Dermis microvascular lymphatic vessel endothelial cell (primary cell): ENCODE measurements around the gene HAL. TPM values are rescaled to one million over a fixed set of nuclear protein-coding genes. Genes with fewer than 3 reads are reported as not detected.

Source experiments
- DNase-seq, 2 donors: peaks; one replicate each; pipeline versions ENCODE4 v3.0.0 to v3.0.0-alpha.2; 2010; ENCODE audit warnings: low read depth in 2 of 2
- total RNA-seq: library from RNA; depleted of rRNA; stranded (reverse); fragments of >200 nt; gene quantifications from 2 replicates; pipeline ENCODE4 v1.2.1, GENCODE V29; 2014

Gene HAL
- total RNA-seq, 1 donor from 2014 or later = 0.13 TPM

DNA sequence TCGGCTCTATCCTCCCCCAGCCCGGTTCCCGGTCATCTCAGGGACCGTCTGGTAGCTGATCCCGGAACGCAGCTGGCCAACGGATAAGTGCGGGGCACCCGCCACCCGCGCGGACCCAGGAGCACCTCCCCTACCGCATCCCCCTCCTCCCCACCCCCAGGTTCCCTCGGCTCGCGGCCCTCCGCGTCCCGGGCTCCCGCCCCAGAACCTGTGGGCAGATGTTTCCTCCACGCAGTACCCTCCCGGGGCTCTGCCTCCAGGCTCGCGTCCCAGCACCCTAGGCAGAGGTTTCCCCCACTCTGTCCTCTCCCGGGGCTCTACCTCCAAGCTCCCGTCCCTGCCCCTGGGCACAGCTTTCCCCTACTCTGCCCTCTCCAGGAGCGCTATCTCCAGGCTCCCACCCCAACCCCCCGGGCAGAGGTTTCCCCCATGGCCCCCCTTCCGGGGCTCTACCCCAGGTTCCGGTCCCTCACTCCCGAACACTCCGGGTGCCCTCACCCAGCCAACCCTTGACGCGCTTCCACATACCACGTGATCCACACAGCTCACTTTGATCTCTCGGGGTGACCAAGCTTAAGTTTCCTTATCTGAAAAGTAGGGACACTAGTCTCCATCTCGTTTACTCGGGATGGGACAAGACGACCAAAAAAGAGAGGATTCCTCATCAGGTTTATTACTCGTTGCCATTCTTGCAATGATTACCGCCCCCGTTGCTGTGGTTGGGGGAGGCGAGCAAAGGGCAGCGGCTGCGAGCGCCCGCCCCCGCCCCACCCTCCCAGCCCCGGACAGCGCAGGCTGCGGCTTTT is 53.4 kb downstream of the HAL start, which contains the start of gene CCDC38:
Gene CCDC38 (minus strand): TSS at position 91 of the 806 bp plus-strand sequence. CDS start 6,105 bp downstream, outside the sequence.
- peak in 1 of 2 donors; percentile 9 for DNase-seq

DNA sequence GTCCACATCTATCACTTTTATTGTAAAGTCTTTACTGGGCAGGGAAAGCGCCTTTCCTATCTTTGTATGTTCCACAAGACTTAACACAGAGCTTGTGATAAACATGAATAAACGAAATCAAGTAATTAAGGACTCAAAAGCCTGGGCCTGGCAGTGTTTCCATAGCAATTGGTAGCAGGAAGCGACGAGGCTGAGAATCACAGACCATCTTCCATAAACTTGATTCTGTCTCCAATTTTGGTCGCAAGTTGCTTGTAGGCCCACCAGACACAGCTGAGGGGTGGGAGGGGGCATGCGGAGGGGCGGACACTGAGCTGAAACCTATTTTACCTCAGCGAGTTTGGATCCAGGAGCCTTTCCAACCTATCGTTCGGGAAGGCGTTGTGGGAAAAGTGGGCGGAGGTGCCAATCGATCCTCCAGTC is 54.0 kb downstream of the HAL start:
- no peak for DNase-seq

DNA sequence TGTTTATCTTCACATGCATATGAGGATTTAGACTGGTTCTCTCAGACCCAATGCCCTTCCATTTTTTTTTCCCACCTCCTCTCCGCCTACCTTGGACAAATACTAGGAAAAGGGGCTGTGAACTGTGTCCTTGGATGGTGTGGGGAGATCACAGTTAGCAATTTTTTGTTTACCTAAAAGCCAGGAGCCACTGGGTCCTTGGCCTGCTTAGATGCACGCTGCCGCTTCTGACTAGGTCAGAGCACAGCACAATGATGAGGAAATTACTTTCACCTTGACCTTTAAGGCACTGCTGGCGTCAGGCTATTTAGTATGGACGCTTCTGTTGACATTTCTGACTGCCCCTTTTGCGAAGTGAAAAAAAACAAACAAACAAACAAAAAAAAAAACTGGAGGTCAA is 55.6 kb downstream of the HAL start:
- DNase-seq = no peak

Other genes starting within 250 kb of the HAL start
- gene NTN4, start 205.6 kb downstream of the HAL start, total RNA-seq = 204 and 516 TPM in 2 replicates
- gene SNRPF, start 137.4 kb downstream of the HAL start, total RNA-seq = 13.3 and 24.5 TPM in 2 replicates
- not detected in 2 replicates for gene CCDC38, start 53.7 kb downstream of the HAL start, total RNA-seq
- under 0.01 TPM in 2 replicates for gene AMDHD1, start 53.0 kb downstream of the HAL start, total RNA-seq
- gene LTA4H, start 39.2 kb upstream of the HAL start, total RNA-seq = 52.5 and 56.1 TPM in 2 replicates
- 50.2 and 67.6 TPM in 2 replicates for gene ELK3, start 198.0 kb upstream of the HAL start, total RNA-seq